ENCODE data around the gene NEU3. TPM values are rescaled to one million over a fixed set of nuclear protein-coding genes. Genes with fewer than 3 reads are reported as not detected.

Gene NEU3
- total and polyA plus RNA-seq, 2 of the 13 experiments (the other 11 are each of a cell fraction or from before 2014, with no cell fraction given), result 6.3 to 15.3 TPM

- H3K27me3 ChIP-seq (ENCODE audit: control insufficient read depth in 1 of 2, insufficient read depth in 2 of 2, low read length in 2 of 2), result no peaks in the 10 kb centered on the region
- ChIA-PET POLR2A (no interaction called here), CTCF (ENCODE audit: low intra/inter-chr PET ratio, low total read pairs) (no interaction called here)
- 51% methylated on average over 8 of the region's 11 CpGs for WGBS (ENCODE audit: low lambda C conversion rate)
- no peaks in the 10 kb centered on the region for H3K9me3 ChIP-seq (ENCODE audit: low read length)
- ATAC-seq (no peak), DNase-seq (ENCODE audit: low spot score) (no peak), FAIRE-seq (no peak)
- H3K4me3 ChIP-seq (replicated peaks in 1 of 3; ENCODE audit: insufficient read depth in 1 of 3, low read depth in 2 of 3, low read length in 3 of 3), result no peak overlapping the region
- no peak overlapping the region for H3K9ac ChIP-seq (ENCODE audit: insufficient read depth, low read depth, low read length)
- intact Hi-C loops (cut with micrococcal nuclease; ENCODE audit: unreplicated experiment) (no loop called here), in situ Hi-C loops (cut with HindIII; ENCODE audit: extremely low pct_ligation_motif_present, low pct_unique_long_range_greater_than_20kb) (no loop called here)
- H2AFZ ChIP-seq (ENCODE audit: low read length), result no peak overlapping the region
- no peak overlapping the region for H3K4me2 ChIP-seq (ENCODE audit: low read depth, low read length)
- no peaks in the 10 kb centered on the region for H3K79me2 ChIP-seq (ENCODE audit: insufficient read depth, low read length)
- H3K27ac ChIP-seq (ENCODE audit: extremely low read length, insufficient read depth, low read length), result no peak overlapping the region
- H4K20me1 ChIP-seq (ENCODE audit: insufficient read depth, low read length), result no peaks in the 10 kb centered on the region
- H3K4me1 ChIP-seq (ENCODE audit: insufficient read depth, low read length), result peaks cover 7% of the 10 kb centered on the region; the same call in 1 of the 2 replicates
- H3K36me3 ChIP-seq (replicated peaks in 1 of 2; ENCODE audit: control insufficient read depth in 1 of 2, insufficient read depth in 2 of 2, low read length in 2 of 2), result no peaks in the 10 kb centered on the region
- BruUV-seq (replicated peaks), result no TSS peak
- TF ChIP-seq AGO1 (IDR thresholded peaks at IDR 0.05; ENCODE audit: low read depth, low read length, poor library complexity, severe bottlenecking) (no peak), IKZF1 (IDR thresholded peaks at IDR 0.05) (no peak), ZNF615 (CRISPR knock-in tag; IDR thresholded peaks at IDR 0.05; ENCODE audit: borderline replicate concordance) (no peak), ZNF335 (CRISPR knock-in tag; IDR thresholded peaks at IDR 0.05) (no peak), ZIK1 (CRISPR knock-in tag; IDR thresholded peaks at IDR 0.05; ENCODE audit: borderline replicate concordance, low read depth) (no peak), RCOR2 (CRISPR knock-in tag; IDR thresholded peaks at IDR 0.05) (no peak), HMGXB3 (CRISPR knock-in tag; IDR thresholded peaks at IDR 0.05; ENCODE audit: borderline replicate concordance) (no peak), TARDBP (CRISPR knock-in tag; IDR thresholded peaks at IDR 0.05) (no peak), ZNF772 (CRISPR knock-in tag; IDR thresholded peaks at IDR 0.05) (no peak), ZNF510 (CRISPR knock-in tag; IDR thresholded peaks at IDR 0.05; ENCODE audit: low read depth) (no peak), HOXA7 (CRISPR knock-in tag; IDR thresholded peaks at IDR 0.05) (no peak), USF2 (IDR thresholded peaks at IDR 0.05; ENCODE audit: low read depth, low read length) (no peak), USF2 (CRISPR knock-in tag; IDR thresholded peaks at IDR 0.05; ENCODE audit: borderline replicate concordance) (no peak), PBX3 (CRISPR knock-in tag; IDR thresholded peaks at IDR 0.05; ENCODE audit: borderline replicate concordance) (no peak), THAP8 (CRISPR knock-in tag; IDR thresholded peaks at IDR 0.05; ENCODE audit: borderline replicate concordance) (no peak), ZNF616 (CRISPR knock-in tag; IDR thresholded peaks at IDR 0.05; ENCODE audit: low read depth) (no peak), JARID2 (CRISPR knock-in tag; IDR thresholded peaks at IDR 0.05; ENCODE audit: insufficient replicate concordance) (no peak)
Observed at GRCh38 chr11:75040167-75040770, 51.5 kb downstream of the NEU3 start.
